GM12878 (cell line): ENCODE data around the gene CHP2. TPM values are rescaled to one million over a fixed set of nuclear protein-coding genes. Genes with fewer than 3 reads are reported as not detected.

Experiments used
- ATAC-seq: fragments of 200-7000 bp; cut with Tn5 transposase; 3 replicates; pipeline ENCODE4 v1.9.1; 2020; ENCODE audit warnings: mild to moderate bottlenecking, moderate library complexity
- BruUV-seq: library from RNA; stranded (reverse); fragments of 400-500 nt; replicated peaks from 2 replicates; lab custom pipeline; 2021; lab: Mats Ljungman, UMichigan
- CTCF ChIA-PET: fragments of 300-600 bp; sonication (Branson Sonifier 250); formaldehyde crosslinking; extraction: SDS; loops from one replicate; lab custom pipeline; 2021; ENCODE audit warnings: inconsistent platforms; lab: Yijun Ruan, JAX
- POLR2A ChIA-PET: fragments of 350-600 bp; formaldehyde crosslinking; extraction: SDS; loops from one replicate; lab custom pipeline; 2021; ENCODE audit warnings: inconsistent platforms; lab: Charles Lee
- RAD21 ChIA-PET: fragments of 300-600 bp; sonication (Branson Sonifier 250); formaldehyde crosslinking; loops from one replicate; lab custom pipeline; 2023; ENCODE audit warnings: antibody characterized with exemption; ENCODE audit not compliant: unreplicated experiment; lab: Charles Lee
- SMC1A ChIA-PET: fragments of 300-600 bp; sonication (Branson Sonifier 250); formaldehyde crosslinking; loops from one replicate; lab custom pipeline; 2023; ENCODE audit not compliant: unreplicated experiment, uncharacterized antibody; lab: Charles Lee
- DNase-seq: peaks from one replicate; pipeline ENCODE4 v3.0.0-alpha.2; 2011; ENCODE audit warnings: low read depth, low spot score
- FAIRE-seq: peaks from 3 replicates; lab custom pipeline; 2011; peaks lifted over from hg19 to GRCh38; lab: Jason Lieb, UNC
- H2AFZ ChIP-seq: 2 replicates; pipeline ENCODE4 v1.6.0; 2011; ENCODE audit warnings: low read depth, low read length, control low read depth; ENCODE audit not compliant: control insufficient read depth
- H3K27ac ChIP-seq: 2 replicates; pipeline ENCODE4 v1.5.1; 2011; ENCODE audit warnings: control low read depth; ENCODE audit not compliant: control insufficient read depth, insufficient read depth
- H3K27me3 ChIP-seq, 2 experiments: replicated peaks in 1 of 2; 2 replicates each; pipeline versions ENCODE4 v1.6.0 to v1.6.1; 2011; ENCODE audit warnings: low read length in 1 of 2; ENCODE audit not compliant: control insufficient read depth in 2 of 2, insufficient read depth in 2 of 2
- H3K36me3 ChIP-seq, 2 experiments: 2 replicates each; pipeline ENCODE4 v1.5.1; 2011; ENCODE audit warnings: low read length in 1 of 2; ENCODE audit not compliant: control insufficient read depth in 2 of 2, insufficient read depth in 2 of 2
- H3K4me1 ChIP-seq: 2 replicates; pipeline ENCODE4 v1.6.1; 2011; ENCODE audit warnings: mild to moderate bottlenecking, low read length, moderate library complexity, mixed read lengths; ENCODE audit not compliant: control insufficient read depth, insufficient read depth
- H3K4me2 ChIP-seq: 2 replicates; pipeline ENCODE4 v1.6.0; 2011; ENCODE audit warnings: control low read depth; ENCODE audit not compliant: control insufficient read depth, insufficient read depth
- H3K4me3 ChIP-seq: fragments of 200-600 bp; sonication (generic); 2 replicates; pipeline ENCODE4 v1.5.1; 2016
- H3K79me2 ChIP-seq: 2 replicates; pipeline ENCODE4 v1.6.0; 2011; ENCODE audit warnings: low read length; ENCODE audit not compliant: control insufficient read depth, insufficient read depth
- H3K9ac ChIP-seq: 2 replicates; pipeline ENCODE4 v1.8.0; 2011; ENCODE audit warnings: low read length, control low read depth, mixed read lengths; ENCODE audit not compliant: control insufficient read depth, insufficient read depth
- H3K9me3 ChIP-seq: replicated peaks from 3 replicates; pipeline ENCODE4 v1.5.1; 2011; ENCODE audit warnings: mild to moderate bottlenecking, low read length; ENCODE audit not compliant: control insufficient read depth, insufficient read depth
- H4K20me1 ChIP-seq: 2 replicates; pipeline ENCODE4 v1.6.0; 2011; ENCODE audit not compliant: control insufficient read depth, insufficient read depth
- CEBPB ChIP-seq, 2 experiments: fragments of 150-350 bp in 1 of 2; IDR thresholded peaks; 2 replicates each; pipeline ENCODE4 v1.6.1; 2012 to 2014; ENCODE audit warnings: low read depth in 2 of 2, low read length in 2 of 2, borderline replicate concordance in 1 of 2, inconsistent platforms in 1 of 2
- DPF2 ChIP-seq: fragments of 450-650 bp; IDR thresholded peaks from 2 replicates; pipeline ENCODE4 v1.6.1; 2017; ENCODE audit warnings: mild to moderate bottlenecking
- MEF2A ChIP-seq: IDR thresholded peaks from 2 replicates; pipeline ENCODE4 v1.6.1; 2011; ENCODE audit warnings: low read depth, mild to moderate bottlenecking, low read length, moderate library complexity; ENCODE audit not compliant: insufficient read depth
- MTA2 ChIP-seq: fragments of 450-650 bp; IDR thresholded peaks from 2 replicates; pipeline ENCODE4 v1.6.1; 2016; ENCODE audit warnings: low read depth, mild to moderate bottlenecking, moderate library complexity
- NFYA ChIP-seq: IDR thresholded peaks from 2 replicates; pipeline ENCODE4 v1.6.1; 2011; ENCODE audit warnings: low read depth, mild to moderate bottlenecking, low read length, improper control_type of control experiment, borderline replicate concordance
- RAD21 ChIP-seq: IDR thresholded peaks from 2 replicates; pipeline ENCODE4 v1.6.1; 2011; ENCODE audit warnings: mild to moderate bottlenecking, low read depth, low read length, moderate library complexity; ENCODE audit not compliant: insufficient read depth
- SMAD5 ChIP-seq: IDR thresholded peaks from 2 replicates; pipeline ENCODE4 v1.6.1; 2016; ENCODE audit warnings: antibody characterized with exemption, low read depth
- TCF3 ChIP-seq: IDR thresholded peaks from 2 replicates; pipeline ENCODE4 v1.6.1; 2012; ENCODE audit warnings: low read depth, mild to moderate bottlenecking, low read length, borderline replicate concordance; ENCODE audit not compliant: insufficient read depth
- ZBED1 ChIP-seq: IDR thresholded peaks from 2 replicates; pipeline ENCODE4 v1.6.1; 2016; ENCODE audit warnings: borderline replicate concordance
- WGBS: methylation state at CpG from one replicate; pipeline ENCODE4 v1.1.6; 2016; ENCODE audit warnings: low lambda C conversion rate; ENCODE audit not compliant: insufficient replicate concordance, insufficient coverage; ENCODE audit errors: missing lambda C conversion rate; 5-methylcytosine and 5-hydroxymethylcytosine counted together
- in situ Hi-C: fragments of 300-500 bp; cut with MboI; formaldehyde crosslinking; loops from 9 replicates; pipeline ENCODE4 v1.14.3; 2018; ENCODE audit warnings: mixed read lengths
- intact Hi-C: fragments of 100-400 bp; cut with micrococcal nuclease; formaldehyde crosslinking; loops from one replicate; pipeline ENCODE4 v1.14.2; 2022; ENCODE audit not compliant: unreplicated experiment
- polyA plus RNA-seq, 11 experiments: library from polyadenylated mRNA; depleted of rRNA in 4 of 11; unstranded in 6 of 11; stranded (reverse) in 5 of 11; fragments of >200 nt; fragmentation: Nextera tagmentation in 4 of 11; fragmentation: Illumina TruSeq in 1 of 11; extraction: Ambion mirVana in 4 of 11; extraction: Trizol in 1 of 11; gene quantifications; 1 replicate in 1 of 11; 2 replicates in 10 of 11; pipeline versions ENCODE4 v1.2.1 to v1.2.3, GENCODE V29; 2011 to 2016; ENCODE audit warnings: inconsistent platforms in 2 of 11, missing spikeins in 2 of 11, low read depth in 1 of 11
- total RNA-seq, 4 experiments: library from RNA; depleted of rRNA in 3 of 4; stranded (reverse); fragments of >200 nt in 3 of 4; fragmentation: Illumina TruSeq in 1 of 4; extraction: Trizol in 1 of 4; gene quantifications; 2 replicates each; pipeline versions ENCODE4 v1.2.1 to v1.2.3, GENCODE V29; 2013 to 2021
- TF ChIP-seq, protein P1 (sequence below): fragments of 150-350 bp; IDR thresholded peaks from 2 replicates; pipeline ENCODE4 v1.6.1; 2014; ENCODE audit warnings: mild to moderate bottlenecking, low read depth, low read length
- TF ChIP-seq, protein P2 (sequence below): IDR thresholded peaks from 2 replicates; pipeline ENCODE4 v1.6.1; 2012; ENCODE audit warnings: low read depth, low read length, improper control_type of control experiment
- TF ChIP-seq, protein P3 (sequence below): fragments of 450-650 bp; IDR thresholded peaks from 2 replicates; pipeline ENCODE4 v1.6.1; 2017; ENCODE audit warnings: low read depth, mild to moderate bottlenecking, moderate library complexity

Gene CHP2
- total and polyA plus RNA-seq, 10 of the 15 experiments (the other 5 are each of a cell fraction or from before 2014, with no cell fraction given) = not detected

DNA sequence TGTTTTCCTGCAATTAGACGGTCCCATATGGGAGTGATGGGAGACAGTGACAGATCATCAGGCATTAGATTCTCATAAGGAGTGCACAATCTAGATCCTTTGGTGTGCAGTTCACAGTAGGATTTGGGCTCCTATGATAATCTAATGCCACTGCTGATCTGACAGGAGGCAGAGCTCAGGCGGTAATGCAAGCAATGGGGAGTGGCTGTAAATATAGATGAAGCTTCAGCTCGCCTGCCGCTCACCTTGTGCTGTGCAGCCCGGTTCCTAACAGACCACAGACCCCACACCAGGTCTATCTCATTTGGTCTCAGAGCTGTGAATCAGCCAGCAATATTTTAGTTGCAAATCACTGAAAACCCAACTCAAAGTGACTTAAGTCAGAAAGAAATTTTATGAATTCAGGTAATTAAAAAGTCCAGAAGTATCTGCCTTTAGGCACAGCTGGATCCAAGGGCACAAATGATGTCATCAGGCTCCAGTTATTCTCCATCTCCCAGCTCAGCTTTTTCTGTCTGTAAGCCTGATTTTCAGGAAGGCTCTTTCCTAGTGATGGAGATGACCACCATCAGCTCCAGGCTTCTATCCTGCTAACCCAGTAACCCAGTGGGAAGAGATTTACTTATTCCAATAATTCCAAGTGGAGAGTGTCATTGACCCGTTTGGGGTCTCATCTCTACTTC, 3.3 kb downstream of the CHP2 start (continued):
- TF ChIP-seq, protein P1, sequence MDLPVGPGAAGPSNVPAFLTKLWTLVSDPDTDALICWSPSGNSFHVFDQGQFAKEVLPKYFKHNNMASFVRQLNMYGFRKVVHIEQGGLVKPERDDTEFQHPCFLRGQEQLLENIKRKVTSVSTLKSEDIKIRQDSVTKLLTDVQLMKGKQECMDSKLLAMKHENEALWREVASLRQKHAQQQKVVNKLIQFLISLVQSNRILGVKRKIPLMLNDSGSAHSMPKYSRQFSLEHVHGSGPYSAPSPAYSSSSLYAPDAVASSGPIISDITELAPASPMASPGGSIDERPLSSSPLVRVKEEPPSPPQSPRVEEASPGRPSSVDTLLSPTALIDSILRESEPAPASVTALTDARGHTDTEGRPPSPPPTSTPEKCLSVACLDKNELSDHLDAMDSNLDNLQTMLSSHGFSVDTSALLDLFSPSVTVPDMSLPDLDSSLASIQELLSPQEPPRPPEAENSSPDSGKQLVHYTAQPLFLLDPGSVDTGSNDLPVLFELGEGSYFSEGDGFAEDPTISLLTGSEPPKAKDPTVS = no peak

DNA sequence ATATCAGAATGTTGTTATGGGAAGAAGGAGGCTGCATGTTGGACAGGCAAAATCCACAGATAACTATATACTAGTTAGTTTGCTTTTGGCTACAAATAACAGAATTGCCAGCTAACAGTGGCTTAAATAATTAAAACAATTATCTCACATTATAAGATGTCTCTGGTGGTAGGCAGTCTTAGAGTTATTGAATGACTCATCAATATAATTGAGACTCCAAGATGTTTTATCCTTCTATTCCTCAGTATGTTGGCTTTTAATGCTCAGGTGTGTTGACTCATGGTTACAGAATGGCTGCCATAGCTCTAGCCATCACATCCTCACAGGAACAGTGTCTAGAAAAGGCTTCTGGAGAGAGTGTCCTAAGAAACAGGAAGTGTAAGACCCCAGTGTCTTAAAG, 11.1 kb downstream of the CHP2 start:
- Histone ChIP-seq H3K4me2 (no peak overlapping the region), H3K36me3 (no peaks in the 10 kb centered on the region), H3K27ac (no peak overlapping the region), H2AFZ (no peak overlapping the region), H3K79me2 (no peaks in the 10 kb centered on the region), H4K20me1 (no peaks in the 10 kb centered on the region)
- ChIA-PET SMC1A (no interaction called here), POLR2A (no interaction called here)
- no peak for DNase-seq
- intact Hi-C loops = no loop called here
- no peak for TF ChIP-seq TCF3
- no peak for TF ChIP-seq MEF2A
- TF ChIP-seq, all 136 proteins: peak for 0
- H3K9ac ChIP-seq = no peak overlapping the region
- no peaks in the 10 kb centered on the region for H3K4me1 ChIP-seq
- H3K4me3 ChIP-seq = no peak overlapping the region
- H3K9me3 ChIP-seq = no peaks in the 10 kb centered on the region
- no TSS peak for BruUV-seq
- FAIRE-seq = no peak
- CTCF ChIA-PET = no interaction called here
- ATAC-seq = no peak
- RAD21 ChIA-PET = no interaction called here
- H3K27me3 ChIP-seq = no peaks in the 10 kb centered on the region
- in situ Hi-C loops = no loop called here

DNA sequence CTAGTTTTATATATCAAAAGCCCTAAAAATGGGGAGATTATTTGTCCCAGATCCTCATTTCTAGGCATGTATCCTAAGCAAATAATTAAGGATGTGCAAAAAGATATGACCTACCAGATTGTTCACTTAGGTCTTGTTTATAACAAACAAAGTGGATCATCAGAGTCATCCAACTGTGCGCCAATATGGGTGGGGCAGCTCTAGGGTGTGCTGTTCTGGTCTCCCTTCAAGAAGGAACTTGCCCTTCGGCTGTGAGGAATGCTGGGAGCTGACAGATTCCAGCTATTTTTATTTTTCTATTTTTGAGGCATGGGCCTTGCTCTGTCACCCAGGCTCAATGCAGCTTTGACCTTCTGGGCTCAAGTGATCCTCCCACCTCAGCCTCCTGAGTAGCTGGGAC, 13.8 kb downstream of the CHP2 start:
- in situ Hi-C loops (no loop called here), intact Hi-C loops (no loop called here)
- no peaks in the 10 kb centered on the region for H4K20me1 ChIP-seq
- H3K9me3 ChIP-seq = no peaks in the 10 kb centered on the region
- no TSS peak for BruUV-seq
- ATAC-seq = no peak
- FAIRE-seq = no peak
- 29% methylated on average over 2 of the region's 2 CpGs for WGBS
- RAD21 ChIA-PET = no interaction called here
- no peaks in the 10 kb centered on the region for H3K27me3 ChIP-seq
- no peaks in the 10 kb centered on the region for H3K79me2 ChIP-seq
- no peaks in the 10 kb centered on the region for H3K4me1 ChIP-seq
- CTCF ChIA-PET = interaction anchor here (1.2 kb wide), 1 partner anchor 268 kb away, joined by 3 read pairs; no protein-coding TSS in a partner anchor
- H3K4me2 ChIP-seq = no peak overlapping the region
- DNase-seq = no peak
- H2AFZ ChIP-seq = no peak overlapping the region
- H3K9ac ChIP-seq = no peak overlapping the region
- H3K4me3 ChIP-seq = no peak overlapping the region
- H3K36me3 ChIP-seq = no peaks in the 10 kb centered on the region
- no peak overlapping the region for H3K27ac ChIP-seq
- POLR2A ChIA-PET = no interaction called here
- SMC1A ChIA-PET = no interaction called here
- TF ChIP-seq MTA2 (no peak), NFYA (no peak), RAD21 (no peak), CEBPB (IDR thresholded peaks at IDR 0.05; ENCODE audit: borderline replicate concordance in 1 of 2, low read depth in 2 of 2, low read length in 2 of 2) (no peak), DPF2 (no peak), SMAD5 (no peak), ZBED1 (no peak)
- TF ChIP-seq, protein P2, sequence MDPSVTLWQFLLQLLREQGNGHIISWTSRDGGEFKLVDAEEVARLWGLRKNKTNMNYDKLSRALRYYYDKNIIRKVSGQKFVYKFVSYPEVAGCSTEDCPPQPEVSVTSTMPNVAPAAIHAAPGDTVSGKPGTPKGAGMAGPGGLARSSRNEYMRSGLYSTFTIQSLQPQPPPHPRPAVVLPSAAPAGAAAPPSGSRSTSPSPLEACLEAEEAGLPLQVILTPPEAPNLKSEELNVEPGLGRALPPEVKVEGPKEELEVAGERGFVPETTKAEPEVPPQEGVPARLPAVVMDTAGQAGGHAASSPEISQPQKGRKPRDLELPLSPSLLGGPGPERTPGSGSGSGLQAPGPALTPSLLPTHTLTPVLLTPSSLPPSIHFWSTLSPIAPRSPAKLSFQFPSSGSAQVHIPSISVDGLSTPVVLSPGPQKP = no peak
- TF ChIP-seq, protein P3, sequence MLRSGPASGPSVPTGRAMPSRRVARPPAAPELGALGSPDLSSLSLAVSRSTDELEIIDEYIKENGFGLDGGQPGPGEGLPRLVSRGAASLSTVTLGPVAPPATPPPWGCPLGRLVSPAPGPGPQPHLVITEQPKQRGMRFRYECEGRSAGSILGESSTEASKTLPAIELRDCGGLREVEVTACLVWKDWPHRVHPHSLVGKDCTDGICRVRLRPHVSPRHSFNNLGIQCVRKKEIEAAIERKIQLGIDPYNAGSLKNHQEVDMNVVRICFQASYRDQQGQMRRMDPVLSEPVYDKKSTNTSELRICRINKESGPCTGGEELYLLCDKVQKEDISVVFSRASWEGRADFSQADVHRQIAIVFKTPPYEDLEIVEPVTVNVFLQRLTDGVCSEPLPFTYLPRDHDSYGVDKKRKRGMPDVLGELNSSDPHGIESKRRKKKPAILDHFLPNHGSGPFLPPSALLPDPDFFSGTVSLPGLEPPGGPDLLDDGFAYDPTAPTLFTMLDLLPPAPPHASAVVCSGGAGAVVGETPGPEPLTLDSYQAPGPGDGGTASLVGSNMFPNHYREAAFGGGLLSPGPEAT = no peak
